MCF 10A (cell line): Measurements from ENCODE around the gene AGXT. TPM values are rescaled to one million over a fixed set of nuclear protein-coding genes. Genes with fewer than 3 reads are reported as not detected.

Experiments
- BruUV-seq: library from RNA; stranded (reverse); fragments of 400-500 nt; replicated peaks from 2 replicates; lab custom pipeline; 2021; lab: Mats Ljungman, UMichigan
- CTCF ChIA-PET: fragments of 300-600 bp; sonication (Branson Sonifier 250); formaldehyde crosslinking; extraction: SDS; loops from one replicate; lab custom pipeline; 2021; ENCODE audit warnings: antibody characterized with exemption, inconsistent platforms; lab: Yijun Ruan, JAX
- POLR2A ChIA-PET: fragments of 300-600, 350-650 bp; sonication (Branson Sonifier 250); formaldehyde crosslinking; extraction: SDS; loops from one replicate; lab custom pipeline; 2020; ENCODE audit warnings: antibody characterized with exemption, inconsistent platforms; lab: Yijun Ruan, JAX
- DNase-seq: peaks from one replicate; pipeline ENCODE4 v3.0.0-alpha.2; 2018; ENCODE audit not compliant: unreplicated experiment
- H3K27ac Mint-ChIP-seq: one replicate; pipeline ENCODE4 v1.8.0; 2022; ENCODE audit warnings: mild to moderate bottlenecking, low read depth, mixed read lengths; ENCODE audit not compliant: unreplicated experiment
- H3K27me3 Mint-ChIP-seq: one replicate; pipeline ENCODE4 v1.8.0; 2022; ENCODE audit warnings: mixed read lengths; ENCODE audit not compliant: insufficient read depth, unreplicated experiment
- H3K36me3 Mint-ChIP-seq: one replicate; pipeline ENCODE4 v1.8.0; 2022; ENCODE audit warnings: mild to moderate bottlenecking, moderate library complexity, mixed read lengths; ENCODE audit not compliant: insufficient read depth, unreplicated experiment
- H3K4me1 Mint-ChIP-seq: one replicate; pipeline ENCODE4 v1.8.0; 2022; ENCODE audit warnings: mixed read lengths; ENCODE audit not compliant: insufficient read depth, unreplicated experiment
- H3K4me3 Mint-ChIP-seq: one replicate; pipeline ENCODE4 v1.8.0; 2022; ENCODE audit warnings: mild to moderate bottlenecking, moderate library complexity, mixed read lengths; ENCODE audit not compliant: unreplicated experiment
- H3K9me3 Mint-ChIP-seq: one replicate; pipeline ENCODE4 v1.8.0; 2022; ENCODE audit warnings: mixed read lengths; ENCODE audit not compliant: unreplicated experiment
- intact Hi-C: fragments of 100-400 bp; cut with micrococcal nuclease; formaldehyde crosslinking; loops from 2 replicates; pipeline ENCODE4 v1.14.1; 2022
- total RNA-seq: library from RNA; stranded (reverse); gene quantifications from 2 replicates; pipeline ENCODE4 v1.2.3, GENCODE V29; 2022
- TF ChIP-seq, protein P1 (sequence below): fragments of 200-600 bp; IDR thresholded peaks from one replicate; pipeline ENCODE4 v1.8.0; 2022; ENCODE audit warnings: antibody characterized with exemption, mild to moderate bottlenecking; ENCODE audit not compliant: unreplicated experiment

Gene AGXT
- total RNA-seq, 1 experiment from 2014 or later: not detected

DNA sequence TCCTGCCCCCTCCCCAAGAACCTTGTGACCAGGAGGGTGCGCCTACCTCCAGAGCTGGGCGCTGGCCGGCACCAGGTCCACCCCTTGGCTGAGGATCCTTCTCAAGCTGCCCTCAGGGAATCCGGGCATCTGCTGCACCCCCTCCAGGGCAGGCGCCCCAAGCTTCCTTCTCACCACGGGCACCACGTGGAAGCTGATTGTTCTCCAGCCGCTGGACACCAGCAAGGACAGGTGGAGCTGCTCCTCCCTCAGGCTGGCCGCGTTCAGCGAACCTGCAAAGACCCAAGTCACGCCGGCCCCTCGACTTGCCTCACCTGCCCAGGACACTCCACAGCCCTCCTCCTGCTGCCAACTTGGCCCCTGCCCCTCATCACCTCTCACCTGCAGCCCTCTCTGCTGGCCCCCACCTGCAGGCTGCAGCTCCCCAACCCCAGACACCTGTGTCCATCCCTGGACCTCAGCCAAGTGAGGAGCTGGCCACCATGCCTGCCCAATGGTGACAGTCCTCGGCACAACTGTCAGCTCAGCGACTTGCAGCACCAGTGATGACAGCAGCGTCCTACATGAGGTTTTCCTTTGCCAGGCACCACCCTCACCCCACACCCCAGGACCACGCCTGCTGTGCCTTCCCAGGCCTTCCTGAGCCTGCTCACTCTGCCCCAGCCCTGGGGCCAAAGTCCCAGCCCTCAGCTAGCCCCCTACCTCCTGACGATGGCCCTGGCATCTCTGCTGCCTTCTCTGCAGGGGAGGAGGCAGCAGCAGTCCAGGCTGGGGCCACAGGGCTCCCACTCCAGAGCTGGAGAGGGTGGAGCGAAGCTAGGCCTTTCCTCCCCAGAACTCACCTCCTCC lies 23.1 kb downstream of the AGXT start:
- no peak for DNase-seq
- H3K36me3 Mint-ChIP-seq: no peaks in the 10 kb centered on the region
- ChIA-PET CTCF (interaction anchor here (1.2 kb wide), 1 partner anchor 99 kb away, joined by 3 read pairs; no protein-coding TSS in a partner anchor), POLR2A (no interaction called here)
- H3K4me1 Mint-ChIP-seq: peaks cover 5% of the 10 kb centered on the region
- H3K27ac Mint-ChIP-seq: no peak overlapping the region
- TF ChIP-seq, protein P1, sequence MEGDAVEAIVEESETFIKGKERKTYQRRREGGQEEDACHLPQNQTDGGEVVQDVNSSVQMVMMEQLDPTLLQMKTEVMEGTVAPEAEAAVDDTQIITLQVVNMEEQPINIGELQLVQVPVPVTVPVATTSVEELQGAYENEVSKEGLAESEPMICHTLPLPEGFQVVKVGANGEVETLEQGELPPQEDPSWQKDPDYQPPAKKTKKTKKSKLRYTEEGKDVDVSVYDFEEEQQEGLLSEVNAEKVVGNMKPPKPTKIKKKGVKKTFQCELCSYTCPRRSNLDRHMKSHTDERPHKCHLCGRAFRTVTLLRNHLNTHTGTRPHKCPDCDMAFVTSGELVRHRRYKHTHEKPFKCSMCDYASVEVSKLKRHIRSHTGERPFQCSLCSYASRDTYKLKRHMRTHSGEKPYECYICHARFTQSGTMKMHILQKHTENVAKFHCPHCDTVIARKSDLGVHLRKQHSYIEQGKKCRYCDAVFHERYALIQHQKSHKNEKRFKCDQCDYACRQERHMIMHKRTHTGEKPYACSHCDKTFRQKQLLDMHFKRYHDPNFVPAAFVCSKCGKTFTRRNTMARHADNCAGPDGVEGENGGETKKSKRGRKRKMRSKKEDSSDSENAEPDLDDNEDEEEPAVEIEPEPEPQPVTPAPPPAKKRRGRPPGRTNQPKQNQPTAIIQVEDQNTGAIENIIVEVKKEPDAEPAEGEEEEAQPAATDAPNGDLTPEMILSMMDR: no peak
- intact Hi-C loops: no loop called here
- no peak overlapping the region for H3K4me3 Mint-ChIP-seq
- no peaks in the 10 kb centered on the region for H3K9me3 Mint-ChIP-seq
- BruUV-seq: no TSS peak
- H3K27me3 Mint-ChIP-seq: no peaks in the 10 kb centered on the region

DNA sequence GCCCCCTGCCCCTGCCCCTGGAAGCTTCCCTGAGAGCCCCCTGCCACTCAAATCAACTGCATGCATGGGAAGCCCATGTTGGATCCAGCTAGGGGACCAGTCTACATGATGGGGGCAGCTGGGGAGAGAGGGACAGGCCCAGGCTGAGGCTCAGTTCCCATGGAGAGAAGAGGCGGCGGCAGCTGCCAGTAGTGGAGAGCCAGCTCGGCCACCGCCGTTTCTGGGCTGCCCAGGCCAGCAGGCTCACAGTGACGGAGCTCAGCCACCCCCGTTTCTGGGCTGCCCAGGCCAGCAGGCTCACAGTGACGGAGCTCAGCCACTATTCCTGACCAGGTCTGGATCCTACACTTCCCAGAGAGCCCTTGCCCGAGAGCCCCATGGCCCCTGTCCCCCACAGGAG lies 23.7 kb downstream of the AGXT start:
- Mint-ChIP-seq H3K27me3 (no peaks in the 10 kb centered on the region), H3K36me3 (no peaks in the 10 kb centered on the region), H3K9me3 (no peaks in the 10 kb centered on the region), H3K27ac (no peak overlapping the region), H3K4me1 (peaks cover 6% of the 10 kb centered on the region), H3K4me3 (no peak overlapping the region)
- intact Hi-C loops: no loop called here
- DNase-seq: no peak
- ChIA-PET CTCF (no interaction called here), POLR2A (no interaction called here)
- TF ChIP-seq, protein P1: no peak
- no TSS peak for BruUV-seq

DNA sequence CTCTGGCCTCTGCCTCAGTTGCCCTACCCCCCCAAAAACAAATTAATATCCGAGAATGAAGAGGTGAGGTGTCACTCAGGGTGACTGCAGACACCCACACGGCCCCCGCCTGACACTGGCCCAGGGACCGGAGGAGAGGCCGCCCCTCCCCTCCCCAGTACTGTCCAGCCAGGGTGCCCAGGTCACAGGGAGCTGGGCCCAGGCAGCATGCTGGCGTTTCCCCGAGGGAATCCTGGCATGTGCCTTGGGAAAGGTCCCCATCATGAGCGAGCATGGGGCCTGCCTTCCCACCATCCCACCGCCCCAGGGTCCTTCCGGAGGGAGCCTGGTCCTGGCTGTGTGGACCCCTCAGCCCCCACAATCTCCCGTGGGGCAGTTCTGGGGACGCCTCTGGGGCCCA lies 24.3 kb downstream of the AGXT start:
- intact Hi-C loops: no loop called here
- TF ChIP-seq, protein P1: no peak
- H3K4me1 Mint-ChIP-seq: peaks cover 11% of the 10 kb centered on the region

DNA sequence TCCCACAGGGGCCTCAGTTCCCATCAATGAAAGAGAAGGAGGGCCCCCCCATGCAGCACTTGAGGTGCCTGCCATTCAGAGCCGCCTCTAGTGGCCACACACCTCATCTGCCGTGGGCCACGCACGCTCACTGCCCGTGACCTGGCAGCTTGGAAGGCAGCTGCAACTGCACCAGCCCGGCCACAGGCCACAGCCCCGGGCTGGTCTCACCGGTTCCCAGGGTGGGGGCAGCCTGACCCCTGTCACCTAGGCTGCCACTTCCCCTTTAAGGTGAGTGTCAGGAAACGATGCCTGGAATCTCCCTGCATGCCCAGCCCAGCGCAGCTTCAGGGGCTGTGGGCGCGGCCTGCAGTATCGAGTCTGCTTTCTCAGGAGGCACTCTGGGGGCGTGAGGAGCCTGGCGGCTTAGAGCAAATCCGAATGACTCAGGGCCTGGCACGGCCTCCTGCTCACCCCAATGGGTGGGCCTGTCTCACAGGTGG lies 24.8 kb downstream of the AGXT start:
- no peak overlapping the region for H3K27ac Mint-ChIP-seq
- POLR2A ChIA-PET: no interaction called here
- no peak overlapping the region for H3K4me3 Mint-ChIP-seq

More for the DNA sequence above, 24.3 kb downstream of the AGXT start:
- no peaks in the 10 kb centered on the region for H3K36me3 Mint-ChIP-seq
- H3K27ac Mint-ChIP-seq: no peak overlapping the region
- POLR2A ChIA-PET: no interaction called here
- no peaks in the 10 kb centered on the region for H3K27me3 Mint-ChIP-seq
- CTCF ChIA-PET: no interaction called here
- no TSS peak for BruUV-seq
- no peak for DNase-seq
- no peaks in the 10 kb centered on the region for H3K9me3 Mint-ChIP-seq
- no peak overlapping the region for H3K4me3 Mint-ChIP-seq

More for the DNA sequence above, 24.8 kb downstream of the AGXT start:
- H3K36me3 Mint-ChIP-seq: no peaks in the 10 kb centered on the region
- intact Hi-C loops: no loop called here
- H3K4me1 Mint-ChIP-seq: peaks cover 13% of the 10 kb centered on the region
- CTCF ChIA-PET: no interaction called here
- BruUV-seq: no TSS peak
- no peaks in the 10 kb centered on the region for H3K9me3 Mint-ChIP-seq
- DNase-seq: peak; percentile 77
- TF ChIP-seq, protein P1: no peak
- H3K27me3 Mint-ChIP-seq: no peaks in the 10 kb centered on the region
